PC-3 (cell line): Measurements from ENCODE around the gene HES3.

ENCODE experiments used
- CTCF ChIP-seq: fragments of 300-600 bp; sonication (generic); conservative IDR thresholded peaks from 2 replicates; pipeline ENCODE4 v1.5.1; 2017; ENCODE audit warnings: antibody characterized with exemption, low read depth, mild to moderate bottlenecking, low read length
- EZH2 ChIP-seq: fragments of 300-600 bp; sonication (generic); IDR thresholded peaks from one replicate; pipeline ENCODE4 v1.6.1; 2017; ENCODE audit warnings: antibody characterized with exemption, mild to moderate bottlenecking, low read length; ENCODE audit not compliant: unreplicated experiment

DNA sequence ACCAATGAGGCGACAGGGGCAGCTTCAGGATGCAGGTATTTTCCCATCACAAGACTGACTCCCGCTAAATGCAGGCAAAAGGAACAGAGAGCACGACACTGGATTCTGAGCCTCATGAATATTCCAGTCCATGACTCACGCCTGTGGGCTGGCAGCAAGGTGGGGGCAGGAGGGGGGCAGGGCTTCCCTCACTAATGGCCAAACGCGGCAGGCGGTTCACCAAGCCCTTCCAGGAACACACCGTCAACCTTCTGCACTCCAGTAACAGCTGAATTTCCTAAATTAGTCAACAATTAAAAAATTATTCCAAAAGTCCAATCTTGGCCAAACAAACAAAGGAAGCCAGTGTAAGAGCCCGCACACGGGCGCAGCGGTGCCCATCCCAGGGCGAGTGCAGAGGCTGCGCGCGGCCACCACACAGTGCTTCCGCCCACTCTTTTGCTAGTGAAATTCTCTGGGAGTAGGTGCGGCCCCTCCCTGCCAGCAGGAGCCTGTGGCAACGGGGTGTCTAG, 29.5 kb downstream of the HES3 start:
- TF ChIP-seq CTCF, result no peak
- TF ChIP-seq EZH2, result no peak
